Measurements from ENCODE around the gene CPT2. TPM values are rescaled to one million over a fixed set of nuclear protein-coding genes. Genes with fewer than 3 reads are reported as not detected.

The CPT2 gene
- total and polyA plus RNA-seq, 7 experiments from 2014 or later: 8.8 to 23.2 (median 18.7) TPM

GRCh38 chr1:53254011-53254640, 57.5 kb downstream of the CPT2 start:
- no peaks in the 10 kb centered on the region for H3K27me3 Mint-ChIP-seq
- H3K27ac ChIP-seq (ENCODE audit: low read depth, low read length): no peak overlapping the region
- POLR2A ChIA-PET: no interaction called here
- peaks cover 0 to 28% (median 8%) of the 10 kb centered on the region in 5 donors for H3K36me3 Mint-ChIP-seq
- no peak overlapping the region for H3K4me3 Mint-ChIP-seq
- peaks cover 0 to 1% (median 0%) of the 10 kb centered on the region in 7 donors for H3K4me1 Mint-ChIP-seq
- ATAC-seq (no peak), DNase-seq (no peak)
- H3K9me3 ChIP-seq (ENCODE audit: control insufficient read depth in 2 of 3, low read length in 3 of 3): no peaks in the 10 kb centered on the region
- no peak overlapping the region for H3K4me3 ChIP-seq (ENCODE audit: low read length)
- CTCF ChIA-PET: no interaction called here
- no peaks in the 10 kb centered on the region for H3K4me1 ChIP-seq (ENCODE audit: control insufficient read depth in 2 of 2, insufficient read depth in 2 of 2, low read length in 2 of 2)
- no peak overlapping the region for H3K27ac Mint-ChIP-seq
- peaks cover 0 to 5% (median 0%) of the 10 kb centered on the region in 3 experiments for H3K36me3 ChIP-seq (ENCODE audit: control insufficient read depth in 2 of 3, insufficient read depth in 3 of 3, low read length in 3 of 3)
- H3K27me3 ChIP-seq (ENCODE audit: control insufficient read depth in 2 of 2, insufficient read depth in 2 of 2, low read length in 2 of 2): no peaks in the 10 kb centered on the region
- intact Hi-C loops (cut with micrococcal nuclease): no loop called here
- peaks cover 0 to 2% (median 0%) of the 10 kb centered on the region in 11 donors for H3K9me3 Mint-ChIP-seq

GRCh38 chr1:53255031-53255430, 58.4 kb downstream of the CPT2 start:
- H3K36me3 Mint-ChIP-seq: peaks cover 0 to 22% (median 8%) of the 10 kb centered on the region in 5 donors
- H3K9me3 Mint-ChIP-seq: peaks cover 0 to 2% (median 0%) of the 10 kb centered on the region in 11 donors
- intact Hi-C loops (cut with micrococcal nuclease): no loop called here
- no peaks in the 10 kb centered on the region for H3K27me3 Mint-ChIP-seq
- H3K27ac Mint-ChIP-seq: no peak overlapping the region
- ChIA-PET CTCF (no interaction called here), POLR2A (interaction anchor here (1.1 kb wide), 1 partner anchor 17 kb away, joined by 3 read pairs; the partner anchor contains the start of gene MAGOH)
- H3K4me1 Mint-ChIP-seq: peaks cover 0 to 1% (median 0%) of the 10 kb centered on the region in 7 donors
- no peaks in the 10 kb centered on the region for H3K9me3 ChIP-seq (ENCODE audit: control insufficient read depth in 2 of 3, low read length in 3 of 3)
- H3K27me3 ChIP-seq (ENCODE audit: control insufficient read depth in 2 of 2, insufficient read depth in 2 of 2, low read length in 2 of 2): no peaks in the 10 kb centered on the region
- no peak overlapping the region for H3K4me3 ChIP-seq (ENCODE audit: low read length)
- peaks cover 0 to 5% (median 0%) of the 10 kb centered on the region in 3 experiments for H3K36me3 ChIP-seq (ENCODE audit: control insufficient read depth in 2 of 3, insufficient read depth in 3 of 3, low read length in 3 of 3)
- H3K4me1 ChIP-seq (ENCODE audit: control insufficient read depth in 2 of 2, insufficient read depth in 2 of 2, low read length in 2 of 2): no peaks in the 10 kb centered on the region
- DNase-seq (no peak), ATAC-seq (no peak)
- H3K4me3 Mint-ChIP-seq: no peak overlapping the region
- no peak overlapping the region for H3K27ac ChIP-seq (ENCODE audit: low read depth, low read length)

DNA sequence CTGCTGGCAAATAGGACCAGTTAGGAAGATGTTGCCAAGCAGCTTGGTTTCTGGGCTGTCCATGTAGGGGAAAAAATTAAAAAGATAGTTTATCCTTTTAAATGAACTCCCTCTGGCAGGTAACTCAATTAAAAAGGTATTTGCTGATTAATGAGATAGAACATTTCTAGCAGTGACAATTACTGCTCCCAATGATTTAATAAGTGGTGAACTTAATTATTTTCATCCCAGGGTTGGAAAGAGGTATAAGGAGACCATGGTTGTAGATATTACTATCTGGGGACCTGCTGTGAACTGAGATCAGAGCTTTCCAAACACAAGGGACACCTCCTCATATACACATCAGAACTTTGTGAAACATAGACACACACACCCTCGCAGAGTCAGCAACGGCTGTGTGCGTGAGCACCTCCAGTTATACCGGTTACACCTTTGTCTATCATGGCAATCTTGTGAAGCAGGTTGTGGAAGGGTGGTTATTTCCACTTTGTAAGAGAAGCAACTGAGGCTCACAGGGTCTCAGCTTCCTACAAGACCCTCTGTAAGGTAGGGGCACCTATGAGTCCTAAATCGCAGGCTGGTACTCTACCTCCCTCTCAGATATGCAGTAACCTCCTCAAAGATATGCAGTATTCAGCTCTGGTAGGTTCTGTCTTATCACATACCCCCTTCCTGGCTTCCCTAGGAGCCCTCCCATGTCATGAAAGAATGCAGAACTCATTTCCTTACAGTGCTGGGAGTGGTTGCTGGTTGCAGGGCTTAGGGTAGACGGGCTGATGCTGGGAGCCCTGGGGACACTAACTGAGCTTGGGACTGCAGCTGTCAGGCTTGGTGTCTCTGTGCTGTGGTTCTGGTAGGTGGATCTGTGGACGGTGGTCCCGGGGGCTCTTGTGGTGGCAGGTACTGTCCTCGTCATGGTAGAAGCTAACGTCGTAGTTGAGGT, 60.2 kb downstream of the CPT2 start:
- CTCF ChIA-PET: interaction anchor here (0.6 kb wide), 1 partner anchor 1461 kb away, joined by 3 read pairs; no protein-coding TSS in a partner anchor

DNA sequence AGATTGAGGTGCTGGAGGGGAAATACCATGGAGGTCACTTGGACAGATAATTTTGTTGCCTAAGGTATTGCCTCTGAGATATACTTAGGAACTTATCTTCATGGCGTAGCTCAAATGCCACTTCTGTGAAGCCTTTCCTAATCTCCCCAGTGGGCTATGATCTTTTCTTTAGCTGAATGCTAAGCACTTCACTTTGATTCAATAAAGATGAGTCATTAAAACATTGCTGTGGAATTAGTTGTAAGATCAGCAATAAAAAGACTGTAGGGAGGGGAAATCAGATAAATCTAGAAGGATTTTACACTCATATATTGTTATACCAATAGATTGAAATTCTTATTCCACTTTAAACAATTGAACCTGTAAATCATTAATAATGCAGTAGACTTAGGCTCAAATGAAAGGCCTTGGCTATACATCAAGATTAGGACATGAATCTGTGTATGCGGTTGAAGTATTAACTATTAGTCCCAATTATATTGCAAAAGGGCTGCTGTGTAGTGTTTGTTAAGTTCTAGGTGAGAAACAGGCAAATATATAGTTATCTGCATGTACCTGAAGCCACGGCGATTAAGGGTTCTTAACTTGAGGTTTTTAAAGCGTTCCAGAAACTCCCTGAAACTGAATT, 60.9 kb downstream of the CPT2 start:
- no peak for ATAC-seq
- H3K9me3 Mint-ChIP-seq: peaks cover 0 to 2% (median 0%) of the 10 kb centered on the region in 11 donors

More for the DNA sequence above, 60.2 kb downstream of the CPT2 start:
- no peaks in the 10 kb centered on the region for H3K4me1 ChIP-seq (ENCODE audit: control insufficient read depth in 2 of 2, insufficient read depth in 2 of 2, low read length in 2 of 2)
- Mint-ChIP-seq H3K27me3 (no peaks in the 10 kb centered on the region), H3K4me3 (no peak overlapping the region), H3K9me3 (peaks cover 0 to 2% (median 0%) of the 10 kb centered on the region in 11 donors), H3K4me1 (no peaks in the 10 kb centered on the region), H3K36me3 (peaks cover 4 to 14% (median 7%) of the 10 kb centered on the region in 5 donors), H3K27ac (no peak overlapping the region)
- ATAC-seq (no peak), DNase-seq (no peak)
- intact Hi-C loops (cut with micrococcal nuclease): no loop called here
- POLR2A ChIA-PET: no interaction called here
- H3K4me3 ChIP-seq (ENCODE audit: low read length): no peak overlapping the region
- H3K27me3 ChIP-seq (ENCODE audit: control insufficient read depth in 2 of 2, insufficient read depth in 2 of 2, low read length in 2 of 2): no peaks in the 10 kb centered on the region
- peaks cover 0 to 3% (median 0%) of the 10 kb centered on the region in 3 experiments for H3K36me3 ChIP-seq (ENCODE audit: control insufficient read depth in 2 of 3, insufficient read depth in 3 of 3, low read length in 3 of 3)
- H3K27ac ChIP-seq (ENCODE audit: low read depth, low read length): no peak overlapping the region
- no peaks in the 10 kb centered on the region for H3K9me3 ChIP-seq (ENCODE audit: control insufficient read depth in 2 of 3, low read length in 3 of 3)

GRCh38 chr1:53258216-53258615, 61.6 kb downstream of the CPT2 start:
- no peak overlapping the region for H3K27ac Mint-ChIP-seq

More for the DNA sequence above, 60.9 kb downstream of the CPT2 start:
- Histone ChIP-seq H3K9me3 (ENCODE audit: control insufficient read depth in 2 of 3, low read length in 3 of 3) (no peaks in the 10 kb centered on the region), H3K4me3 (ENCODE audit: low read length) (no peak overlapping the region), H3K36me3 (ENCODE audit: control insufficient read depth in 2 of 3, insufficient read depth in 3 of 3, low read length in 3 of 3) (peaks cover 0 to 7% (median 0%) of the 10 kb centered on the region in 3 experiments), H3K27me3 (ENCODE audit: control insufficient read depth in 2 of 2, insufficient read depth in 2 of 2, low read length in 2 of 2) (no peaks in the 10 kb centered on the region), H3K27ac (ENCODE audit: low read depth, low read length) (no peak overlapping the region), H3K4me1 (ENCODE audit: control insufficient read depth in 2 of 2, insufficient read depth in 2 of 2, low read length in 2 of 2) (no peaks in the 10 kb centered on the region)
- peaks cover 4 to 15% (median 8%) of the 10 kb centered on the region in 5 donors for H3K36me3 Mint-ChIP-seq
- no peaks in the 10 kb centered on the region for H3K27me3 Mint-ChIP-seq
- POLR2A ChIA-PET: no interaction called here
- H3K27ac Mint-ChIP-seq: no peak overlapping the region
- DNase-seq: no peak
- CTCF ChIA-PET: no interaction called here
- H3K4me3 Mint-ChIP-seq: no peak overlapping the region
- intact Hi-C loops (cut with micrococcal nuclease): no loop called here
- H3K4me1 Mint-ChIP-seq: no peaks in the 10 kb centered on the region

GRCh38 chr1:53259932-53260331, 63.3 kb downstream of the CPT2 start:
- H3K36me3 Mint-ChIP-seq: peaks cover 4 to 18% (median 13%) of the 10 kb centered on the region in 5 donors

More at GRCh38 chr1:53258216-53258615, 61.6 kb downstream of the CPT2 start:
- H3K4me3 Mint-ChIP-seq: no peak overlapping the region
- no peaks in the 10 kb centered on the region for H3K27me3 ChIP-seq (ENCODE audit: control insufficient read depth in 2 of 2, insufficient read depth in 2 of 2, low read length in 2 of 2)
- no peak overlapping the region for H3K27ac ChIP-seq (ENCODE audit: low read depth, low read length)
- H3K36me3 Mint-ChIP-seq: peaks cover 4 to 15% (median 8%) of the 10 kb centered on the region in 5 donors
- POLR2A ChIA-PET: no interaction called here
- intact Hi-C loops (cut with micrococcal nuclease): no loop called here
- no peaks in the 10 kb centered on the region for H3K9me3 ChIP-seq (ENCODE audit: control insufficient read depth in 2 of 3, low read length in 3 of 3)
- no peaks in the 10 kb centered on the region for H3K9me3 Mint-ChIP-seq
- H3K36me3 ChIP-seq (ENCODE audit: control insufficient read depth in 2 of 3, insufficient read depth in 3 of 3, low read length in 3 of 3): peaks cover 0 to 7% (median 0%) of the 10 kb centered on the region in 3 experiments
- DNase-seq: no peak
- CTCF ChIA-PET: interaction anchor here (0.6 kb wide), 1 partner anchor 144 kb away, joined by 9 read pairs; no protein-coding TSS in a partner anchor
- no peak overlapping the region for H3K4me3 ChIP-seq (ENCODE audit: low read length)
- no peaks in the 10 kb centered on the region for H3K4me1 Mint-ChIP-seq
- ATAC-seq: no peak
- no peaks in the 10 kb centered on the region for H3K27me3 Mint-ChIP-seq
- H3K4me1 ChIP-seq (ENCODE audit: control insufficient read depth in 2 of 2, insufficient read depth in 2 of 2, low read length in 2 of 2): no peaks in the 10 kb centered on the region

More at GRCh38 chr1:53259932-53260331, 63.3 kb downstream of the CPT2 start:
- POLR2A ChIA-PET: no interaction called here
- Histone ChIP-seq H3K27ac (ENCODE audit: low read depth, low read length) (no peak overlapping the region), H3K27me3 (ENCODE audit: control insufficient read depth in 2 of 2, insufficient read depth in 2 of 2, low read length in 2 of 2) (no peaks in the 10 kb centered on the region), H3K36me3 (ENCODE audit: control insufficient read depth in 2 of 3, insufficient read depth in 3 of 3, low read length in 3 of 3) (peaks cover 0 to 13% (median 0%) of the 10 kb centered on the region in 3 experiments), H3K4me1 (ENCODE audit: control insufficient read depth in 2 of 2, insufficient read depth in 2 of 2, low read length in 2 of 2) (no peaks in the 10 kb centered on the region), H3K9me3 (ENCODE audit: control insufficient read depth in 2 of 3, low read length in 3 of 3) (no peaks in the 10 kb centered on the region), H3K4me3 (ENCODE audit: low read length) (no peak overlapping the region)
- no peak overlapping the region for H3K4me3 Mint-ChIP-seq
- DNase-seq (no peak), ATAC-seq (no peak)
- CTCF ChIA-PET: no interaction called here
- no peaks in the 10 kb centered on the region for H3K4me1 Mint-ChIP-seq
- intact Hi-C loops (cut with micrococcal nuclease): no loop called here
- H3K9me3 Mint-ChIP-seq: no peaks in the 10 kb centered on the region
- H3K27me3 Mint-ChIP-seq: no peaks in the 10 kb centered on the region
- H3K27ac Mint-ChIP-seq: no peak overlapping the region

Measured in naive thymus-derived CD4-positive, alpha-beta T cell (primary cell).